Hindlimb muscle (tissue), 1 donor: Measurements from ENCODE around the gene CNOT4. TPM values are rescaled to one million over a fixed set of nuclear protein-coding genes. Genes with fewer than 3 reads are reported as not detected.

Source experiments
- DNase-seq: peaks from one replicate; pipeline ENCODE4 v3.0.0-alpha.2; 2013
- polyA plus RNA-seq: library from polyadenylated mRNA; unstranded; fragments of 120-200 nt; gene quantifications from one replicate; pipeline ENCODE4 v1.2.1, GENCODE V29; 2013; ENCODE audit not compliant: insufficient read length

The CNOT4 gene, protein sequence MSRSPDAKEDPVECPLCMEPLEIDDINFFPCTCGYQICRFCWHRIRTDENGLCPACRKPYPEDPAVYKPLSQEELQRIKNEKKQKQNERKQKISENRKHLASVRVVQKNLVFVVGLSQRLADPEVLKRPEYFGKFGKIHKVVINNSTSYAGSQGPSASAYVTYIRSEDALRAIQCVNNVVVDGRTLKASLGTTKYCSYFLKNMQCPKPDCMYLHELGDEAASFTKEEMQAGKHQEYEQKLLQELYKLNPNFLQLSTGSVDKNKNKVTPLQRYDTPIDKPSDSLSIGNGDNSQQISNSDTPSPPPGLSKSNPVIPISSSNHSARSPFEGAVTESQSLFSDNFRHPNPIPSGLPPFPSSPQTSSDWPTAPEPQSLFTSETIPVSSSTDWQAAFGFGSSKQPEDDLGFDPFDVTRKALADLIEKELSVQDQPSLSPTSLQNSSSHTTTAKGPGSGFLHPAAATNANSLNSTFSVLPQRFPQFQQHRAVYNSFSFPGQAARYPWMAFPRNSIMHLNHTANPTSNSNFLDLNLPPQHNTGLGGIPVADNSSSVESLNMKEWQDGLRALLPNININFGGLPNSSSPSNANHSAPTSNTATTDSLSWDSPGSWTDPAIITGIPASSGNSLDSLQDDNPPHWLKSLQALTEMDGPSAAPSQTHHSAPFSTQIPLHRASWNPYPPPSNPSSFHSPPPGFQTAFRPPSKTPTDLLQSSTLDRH
- polyA plus RNA-seq, result 25.2 TPM

DNA sequence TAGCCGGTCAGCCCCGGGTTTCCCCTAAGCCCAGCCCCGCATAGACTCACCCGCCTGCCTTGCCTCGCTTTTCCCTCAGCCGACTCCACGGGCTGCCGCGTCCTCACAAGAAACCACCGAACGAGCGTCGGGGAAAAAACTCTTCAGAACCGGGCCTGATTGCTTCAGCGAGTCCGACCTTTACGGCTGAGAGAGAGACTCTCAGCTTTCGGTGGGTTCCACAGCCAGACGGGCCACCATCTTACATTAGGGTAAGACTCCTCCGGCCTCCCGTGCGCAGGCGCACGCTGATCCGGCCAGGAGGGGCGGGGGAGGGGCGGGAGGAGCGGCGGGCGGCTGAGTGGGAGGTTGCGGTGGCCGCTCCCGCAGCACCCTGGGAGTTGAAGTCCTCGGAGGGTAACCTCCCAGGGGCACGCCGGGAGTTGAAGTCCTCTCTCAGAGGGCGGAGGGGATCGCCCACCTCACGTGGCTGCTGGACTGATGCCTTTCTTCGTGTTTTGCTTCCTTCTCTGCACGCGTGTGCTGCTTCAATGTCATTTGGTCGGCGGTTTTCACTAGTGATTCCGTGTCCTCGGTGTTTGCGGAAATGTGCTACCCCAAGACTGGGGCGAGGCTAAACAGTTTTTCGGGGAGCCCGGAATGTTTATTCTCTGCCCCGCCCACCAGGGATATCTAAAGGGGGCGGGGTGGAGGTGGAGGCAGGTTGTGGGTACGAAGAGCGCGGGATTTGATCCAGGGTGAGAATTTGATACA is at the start of gene CNOT4:
Gene CNOT4 (minus strand): TSS at position 264 of the 753 bp plus-strand sequence. CDS start 71,771 bp downstream, outside the sequence.
- DNase-seq, result peak; percentile 97

DNA sequence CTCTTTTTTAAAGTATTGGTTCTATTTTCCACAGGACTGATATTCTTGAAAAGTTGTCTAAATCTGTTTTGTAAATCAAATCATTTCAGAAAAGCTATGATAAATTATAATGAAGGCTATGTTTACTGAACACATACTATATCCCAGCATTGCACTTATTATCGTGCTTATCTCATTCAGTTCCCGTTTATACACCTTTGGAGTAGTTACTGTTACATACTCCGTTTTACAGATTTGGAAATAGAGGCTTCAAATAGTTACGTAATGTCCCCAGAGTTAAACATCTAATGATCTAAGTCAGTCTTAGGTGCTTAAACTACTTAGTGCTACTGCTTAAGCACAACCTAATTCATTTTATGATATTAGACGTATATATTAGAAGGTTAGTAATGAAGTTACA is 49.0 kb upstream of the CNOT4 start:
- DNase-seq, result no peak

DNA sequence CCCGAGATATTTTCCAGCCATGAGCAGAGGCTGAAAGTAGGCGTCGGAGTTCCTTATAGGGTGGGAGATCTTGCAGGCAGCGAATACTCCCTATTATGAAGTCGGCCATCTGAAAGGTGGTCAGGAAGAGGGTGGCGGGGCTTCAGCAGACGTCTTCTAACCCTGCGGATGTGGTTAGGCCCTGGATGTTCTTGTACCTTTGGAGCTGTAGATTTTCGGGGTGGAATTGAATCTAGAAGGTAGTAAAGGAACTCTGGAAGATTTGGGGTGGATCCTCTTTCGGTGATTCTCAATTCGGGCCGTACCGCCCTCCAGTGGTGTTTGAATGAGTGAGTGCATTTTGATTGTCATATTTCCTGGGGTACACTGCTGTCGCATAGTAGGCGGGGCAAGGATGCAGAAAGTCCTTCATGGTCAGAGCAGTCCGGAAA is 48.5 kb upstream of the CNOT4 start:
- DNase-seq, result peak; percentile 68

DNA sequence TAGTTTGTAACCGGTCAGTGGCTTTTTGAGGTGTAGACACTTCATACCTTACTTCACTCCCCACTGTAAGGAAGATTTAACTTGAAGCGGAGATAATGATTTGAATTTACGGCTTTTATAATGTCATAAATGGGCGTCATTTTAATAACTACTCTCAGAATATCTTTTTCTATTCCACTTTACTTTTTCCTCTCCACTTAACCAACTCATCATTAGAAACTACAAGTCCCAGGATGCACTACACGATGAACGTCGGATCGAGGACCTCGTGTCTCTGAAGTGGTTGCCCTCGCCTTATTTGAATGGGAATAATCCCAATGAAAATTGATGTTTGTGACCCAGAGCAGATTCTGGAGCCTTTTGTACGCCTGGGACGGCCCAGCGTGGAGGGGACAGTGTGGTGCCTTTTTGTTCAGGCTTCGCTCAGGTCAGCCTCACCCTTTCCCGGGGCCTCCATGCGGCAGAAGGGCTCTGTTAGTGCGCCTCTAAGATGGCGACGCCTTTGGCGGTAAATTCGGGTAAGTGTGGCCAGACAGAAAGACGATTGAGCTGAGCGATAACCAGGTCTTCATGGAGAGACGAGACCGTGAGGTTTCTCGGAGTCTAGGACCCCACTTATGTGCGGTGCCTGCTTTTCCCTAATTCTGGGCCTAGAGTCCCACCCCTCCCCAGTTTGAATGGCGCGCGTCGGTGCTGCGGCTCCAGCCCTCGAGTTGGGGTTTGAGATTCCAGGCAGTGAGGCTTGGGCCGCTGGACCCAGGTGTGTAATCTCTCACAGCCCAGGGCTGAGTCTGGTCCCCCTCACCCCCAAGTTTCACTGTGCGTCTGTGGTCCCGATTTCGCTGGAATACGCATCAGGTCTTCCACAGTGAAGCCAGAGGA is 47.8 kb upstream of the CNOT4 start, which contains the start of gene NUP205:
Gene NUP205 (plus strand): TSS at position 463 of the 882 bp plus-strand sequence. CDS start 28 bp downstream, at position 491.
- DNase-seq, result peak; percentile 86

DNA sequence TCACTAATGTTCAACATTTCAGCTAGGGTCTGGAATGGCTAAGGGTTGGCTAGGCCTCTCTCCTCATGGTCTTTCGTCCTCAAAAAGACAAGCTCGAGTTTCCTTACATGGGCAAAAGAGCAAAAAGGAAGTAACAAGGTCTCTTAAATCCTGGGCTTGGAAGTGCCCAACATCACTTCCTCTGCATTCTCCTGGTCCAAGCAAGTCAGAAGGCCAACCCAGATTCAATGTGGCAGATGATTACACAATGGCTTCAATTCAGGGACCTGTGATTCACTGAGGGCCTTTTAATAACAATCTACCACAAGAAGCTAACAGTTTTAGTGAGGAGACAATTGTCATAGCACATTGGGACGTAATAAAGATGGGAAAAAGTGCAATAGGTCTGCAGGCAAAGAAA is 43.4 kb upstream of the CNOT4 start:
- DNase-seq, result no peak

DNA sequence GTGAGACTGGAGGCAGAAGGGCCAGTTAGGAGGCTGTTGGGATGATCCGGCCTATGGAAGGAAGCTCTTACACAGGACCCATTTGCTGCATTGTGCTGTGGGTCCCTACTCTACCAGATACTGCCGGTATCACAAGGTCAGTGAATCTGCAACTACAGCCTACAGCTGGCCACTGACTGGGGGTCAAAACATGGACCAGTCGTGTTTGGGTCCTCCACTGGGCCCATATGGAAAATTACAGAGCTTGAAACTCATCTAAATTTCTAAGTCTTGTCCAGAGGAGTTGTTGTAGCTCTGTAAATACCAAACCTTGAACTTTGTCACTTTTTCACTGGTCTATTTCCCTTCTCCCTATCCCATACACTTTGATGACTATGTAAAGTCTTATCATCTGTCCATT is 42.2 kb upstream of the CNOT4 start:
- no peak for DNase-seq

DNA sequence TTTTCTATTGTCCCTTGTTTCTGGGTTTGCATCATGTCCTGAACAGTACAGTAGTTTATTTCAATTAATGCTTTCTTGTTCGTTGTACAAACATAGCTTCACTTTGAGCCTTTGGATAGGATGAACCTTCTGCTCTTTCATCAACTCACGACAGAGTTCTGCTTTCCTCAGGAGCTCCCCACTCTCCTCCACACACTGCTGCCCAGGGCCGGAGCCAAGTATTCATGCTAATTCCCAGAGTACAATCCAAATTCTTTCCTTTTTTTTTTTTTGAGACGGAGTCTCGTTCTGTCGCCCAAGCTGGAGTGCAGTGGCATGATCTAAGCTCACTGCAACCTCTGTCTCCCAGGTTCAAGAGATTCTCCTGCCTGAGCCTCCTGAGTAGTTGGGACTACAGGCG is 40.3 kb upstream of the CNOT4 start:
- no peak for DNase-seq

DNA sequence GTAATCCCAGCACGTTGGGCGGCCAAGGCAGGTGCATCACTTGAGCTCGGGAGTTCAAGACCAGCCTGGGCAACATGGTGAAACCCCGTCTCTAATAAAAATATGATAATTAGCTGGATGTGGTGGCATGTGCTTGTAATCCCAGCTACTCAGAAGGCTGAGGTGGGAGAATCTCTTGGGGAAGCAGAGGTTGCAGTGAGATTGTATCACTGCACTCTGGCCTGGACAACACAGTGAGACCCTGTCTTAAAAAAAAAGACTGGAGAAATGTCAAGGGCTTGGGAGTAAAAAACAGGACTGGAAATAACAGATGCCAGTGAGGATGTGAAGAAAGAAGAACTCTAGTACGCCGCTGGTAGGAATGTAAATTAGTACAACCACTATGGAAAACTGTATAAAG is 31.1 kb upstream of the CNOT4 start:
- DNase-seq, result no peak

DNA sequence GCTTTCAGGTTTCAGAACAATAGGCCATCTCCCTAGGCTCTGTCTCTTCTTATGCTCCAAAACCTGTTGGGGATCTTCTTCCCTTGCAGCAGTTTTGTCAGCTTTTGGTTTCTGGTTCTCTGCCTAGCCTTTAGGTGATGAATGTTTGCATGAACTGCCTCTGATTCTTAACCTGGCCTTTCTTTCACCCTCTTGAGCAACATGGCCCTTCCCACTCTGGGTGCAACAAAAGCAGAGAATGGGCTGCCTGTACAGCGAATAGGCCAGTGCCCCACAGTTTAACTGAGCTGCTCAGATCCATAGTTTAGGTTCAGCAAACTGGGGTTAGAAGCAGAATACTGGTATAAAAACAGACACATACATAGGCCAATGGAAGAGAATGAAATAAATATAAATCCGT is 29.7 kb upstream of the CNOT4 start:
- no peak for DNase-seq

DNA sequence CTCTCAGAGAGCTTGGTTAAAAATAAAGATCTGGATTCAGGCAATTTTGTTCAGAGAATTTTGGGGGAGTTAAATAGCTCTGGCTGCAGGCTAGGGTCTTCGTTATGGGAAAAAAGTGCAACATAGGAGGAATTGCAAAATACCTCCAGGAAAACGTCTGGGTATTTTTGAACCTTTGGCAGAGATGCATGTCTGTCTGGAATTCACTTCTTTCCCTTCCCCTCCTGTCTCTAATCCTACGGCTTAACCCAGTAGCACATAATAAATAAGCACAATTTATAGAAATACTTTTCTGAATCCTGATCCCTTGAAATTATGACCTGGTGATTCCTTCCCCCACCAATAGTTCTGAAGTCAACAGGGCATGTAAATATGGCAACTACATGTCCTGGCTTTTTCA is 28.5 kb upstream of the CNOT4 start:
- peak; percentile 23 for DNase-seq

DNA sequence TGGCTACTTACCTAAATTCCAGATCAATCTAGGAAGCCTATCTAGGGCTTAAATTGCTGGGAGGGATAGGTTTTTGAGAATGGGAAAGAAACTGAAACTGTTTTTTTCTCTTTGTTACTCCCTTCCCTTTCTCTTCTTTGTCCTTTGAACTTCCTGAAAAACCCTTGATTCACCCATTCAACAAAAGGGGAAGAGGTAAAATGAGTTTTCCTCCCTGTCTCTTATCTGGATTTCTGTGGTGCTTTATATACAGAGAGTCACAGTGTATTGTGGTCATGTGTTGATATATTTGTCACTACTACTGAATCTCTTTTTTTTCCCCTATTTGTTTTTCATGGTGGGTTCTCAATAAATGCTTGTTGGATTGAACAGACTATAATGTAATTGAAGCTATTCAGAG is 28.0 kb upstream of the CNOT4 start:
- no peak for DNase-seq

DNA sequence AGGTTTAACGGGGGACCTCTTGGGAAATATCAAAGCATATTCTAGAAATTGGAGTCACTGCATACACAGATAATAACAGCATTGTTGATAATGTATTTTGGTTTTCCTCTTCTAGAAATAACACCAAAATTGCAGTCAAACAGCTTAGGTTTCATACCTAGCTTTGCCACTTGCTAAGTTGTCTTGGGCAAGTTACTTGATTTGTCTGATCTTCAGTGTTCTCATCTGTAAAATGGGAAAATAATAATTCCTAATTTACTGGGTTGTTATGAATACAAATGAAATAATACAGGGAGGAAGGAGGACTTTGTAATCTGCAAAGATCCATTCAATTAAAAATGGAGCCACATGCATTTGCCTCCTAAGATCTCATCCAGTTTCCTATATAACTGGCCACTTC is 27.6 kb upstream of the CNOT4 start:
- no peak for DNase-seq

DNA sequence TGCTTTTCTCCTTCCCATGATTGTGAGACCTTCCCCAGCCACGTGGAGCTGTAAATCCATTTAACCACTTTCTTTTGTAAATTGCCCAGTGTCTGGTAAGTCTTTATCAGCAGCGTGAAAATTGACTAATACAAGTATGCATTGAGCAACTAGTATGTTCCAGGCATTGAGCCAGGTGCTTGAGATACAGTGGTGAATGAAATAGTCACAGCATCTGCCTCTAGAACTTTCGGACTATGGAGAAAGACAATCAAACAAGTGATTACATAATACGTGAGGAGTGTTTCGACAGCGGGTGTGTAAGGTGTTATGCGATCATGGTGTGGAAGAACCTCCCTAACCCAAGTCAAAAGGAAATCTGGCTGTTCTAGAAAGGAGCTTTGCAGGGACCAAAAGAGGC is 26.2 kb upstream of the CNOT4 start:
- no peak for DNase-seq

DNA sequence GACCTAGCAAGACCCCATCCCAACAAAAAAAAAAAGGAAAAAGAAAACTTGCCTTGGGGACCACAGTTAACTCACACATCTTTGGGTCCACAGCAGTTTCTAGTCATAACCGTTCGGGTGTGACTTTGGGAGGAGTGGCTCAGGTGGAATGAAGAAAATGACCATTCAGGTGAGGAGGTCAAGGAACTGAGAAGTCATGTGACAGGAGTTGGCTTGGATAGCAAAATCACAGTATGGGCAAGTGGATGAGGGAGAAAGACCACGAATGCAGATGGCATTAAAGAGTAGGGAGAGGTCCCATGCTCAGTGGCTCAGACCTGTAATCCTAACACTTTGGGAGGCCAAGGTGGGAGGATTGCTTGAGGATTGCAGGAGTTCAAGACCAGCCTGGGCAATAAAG is 17.1 kb upstream of the CNOT4 start:
- DNase-seq, result no peak

DNA sequence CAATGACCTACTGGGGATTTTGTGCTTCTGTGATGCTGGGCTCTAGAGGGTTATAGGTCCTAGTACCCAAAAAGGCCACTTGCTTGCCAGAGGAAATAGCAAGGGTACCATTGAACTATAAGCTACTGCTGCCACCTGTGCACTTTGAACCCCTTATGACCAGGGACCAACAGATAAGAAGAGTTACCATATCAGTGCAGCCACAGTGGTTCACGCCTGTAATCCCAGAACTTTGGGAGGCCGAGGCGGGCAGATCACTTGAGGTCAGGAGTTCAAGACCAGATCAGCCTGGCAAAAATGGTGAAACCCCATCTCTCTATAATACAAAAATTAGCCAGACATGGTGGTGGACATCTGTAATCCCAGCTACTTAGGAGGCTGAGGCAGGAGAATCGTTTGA is 15.5 kb upstream of the CNOT4 start:
- DNase-seq, result no peak

DNA sequence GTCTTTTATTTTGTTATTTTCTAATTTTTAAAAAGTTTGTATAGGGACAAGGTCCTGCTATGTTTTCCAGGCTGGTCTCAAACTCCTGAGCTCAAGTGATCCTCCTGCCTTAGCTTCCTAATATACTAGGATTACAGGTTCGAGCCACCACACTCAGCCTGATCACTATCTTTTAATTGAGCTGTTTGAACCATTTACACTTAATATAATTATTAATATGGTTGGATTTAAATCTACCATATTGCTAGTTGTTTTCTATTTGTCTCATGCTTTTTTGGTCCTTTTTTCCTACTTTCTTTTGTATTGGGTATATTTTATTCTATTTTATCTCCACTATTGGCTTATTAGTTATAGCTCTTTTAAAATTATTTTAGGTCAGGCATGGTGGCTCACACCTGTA is 13.2 kb upstream of the CNOT4 start:
- DNase-seq, result no peak

DNA sequence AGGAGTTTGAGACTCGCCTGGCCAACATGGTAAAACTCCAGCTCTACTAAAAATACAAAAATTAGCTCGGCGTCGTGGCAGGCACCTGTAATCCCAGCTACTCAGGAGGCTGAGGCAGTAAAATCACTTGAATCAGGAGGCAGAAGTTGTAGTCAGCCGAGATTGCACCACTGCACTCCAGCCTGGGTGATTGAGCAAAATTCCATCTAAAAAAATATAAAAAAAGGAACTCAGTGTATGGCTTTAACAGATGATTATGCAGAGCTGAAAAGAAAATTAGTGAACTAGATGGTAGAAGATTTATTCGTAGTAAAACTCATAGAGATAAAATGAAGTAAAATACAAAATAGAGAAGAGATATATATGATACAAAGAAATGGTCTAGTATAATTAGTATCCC is 12.6 kb upstream of the CNOT4 start:
- no peak for DNase-seq

DNA sequence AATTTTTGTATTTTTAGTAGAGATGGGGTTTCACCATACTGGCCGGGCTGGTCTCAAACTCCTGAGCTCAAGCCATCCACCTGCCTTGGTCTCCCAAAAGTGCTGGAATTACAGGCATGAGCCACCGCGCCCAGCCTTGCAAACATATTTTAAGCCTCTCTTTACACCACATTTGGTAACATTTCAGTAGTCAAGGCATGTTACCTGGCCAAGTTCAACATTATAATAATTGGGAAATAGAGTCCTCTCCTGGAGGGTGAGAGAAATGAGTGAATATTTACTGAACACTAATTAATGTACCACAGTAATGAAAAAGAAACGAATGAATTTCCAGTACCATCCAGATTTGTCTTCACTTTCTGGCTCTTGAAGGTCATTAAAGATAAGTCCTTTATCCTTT is 10.0 kb upstream of the CNOT4 start:
- DNase-seq, result no peak

DNA sequence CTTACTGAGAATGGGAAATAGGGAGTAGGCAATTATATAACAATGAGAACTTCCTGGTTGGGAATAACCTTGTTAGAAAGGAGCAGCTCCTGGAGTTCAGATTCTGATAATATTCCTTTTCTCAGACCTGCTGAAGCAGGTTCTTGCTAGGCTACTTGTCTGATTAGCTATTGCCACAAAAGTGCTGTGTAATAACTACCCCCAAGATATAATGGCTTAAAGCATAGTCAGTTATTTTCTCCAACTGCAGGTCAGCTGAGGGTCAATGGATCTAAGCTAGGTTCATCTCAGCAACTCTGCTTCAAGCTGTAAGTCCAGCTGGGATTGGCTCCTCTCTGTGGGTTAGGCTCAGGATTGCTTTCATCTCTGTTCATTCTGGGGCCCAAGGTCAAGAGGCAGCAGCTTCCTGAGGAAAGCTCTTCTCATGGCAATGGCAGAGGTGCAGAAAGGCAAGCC is 9.4 kb upstream of the CNOT4 start:
- DNase-seq, result no peak

DNA sequence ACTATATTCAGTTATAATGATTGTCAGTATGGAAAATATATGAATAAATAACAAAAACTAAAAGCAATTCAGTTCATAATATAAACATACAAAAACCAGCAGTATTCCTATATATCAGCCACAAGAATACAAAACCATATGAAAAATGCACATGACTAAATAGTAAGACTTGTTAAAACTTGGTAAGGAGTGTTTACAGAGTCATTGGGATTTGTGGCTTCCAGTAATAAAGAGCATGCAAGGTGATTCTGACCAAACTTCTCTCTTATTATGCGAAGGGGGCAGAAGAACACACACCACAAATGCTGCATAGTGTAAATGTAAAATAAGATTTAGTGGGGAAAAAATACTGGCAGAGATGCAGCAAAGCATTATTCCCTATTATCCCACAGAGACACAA is 8.8 kb upstream of the CNOT4 start:
- DNase-seq, result no peak

DNA sequence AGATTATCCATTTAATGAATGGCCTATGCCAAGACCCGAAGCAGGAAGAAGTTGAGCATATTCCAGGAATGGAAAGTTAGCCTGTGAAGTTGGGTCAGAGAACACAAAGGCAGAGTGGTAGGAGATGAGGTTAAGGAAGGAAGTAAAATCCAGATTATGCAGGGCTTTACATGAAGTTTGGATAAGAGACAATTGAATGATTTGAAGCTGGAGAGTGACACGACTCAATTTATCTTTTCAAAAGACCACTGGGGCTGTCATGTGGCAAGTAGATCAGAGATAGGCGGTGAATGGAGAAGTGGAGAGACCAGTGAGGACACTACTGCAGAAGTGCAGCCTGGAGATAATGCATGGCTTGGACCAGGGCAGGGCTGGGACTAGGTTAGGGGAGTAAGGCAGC is 7.2 kb upstream of the CNOT4 start:
- DNase-seq, result no peak

DNA sequence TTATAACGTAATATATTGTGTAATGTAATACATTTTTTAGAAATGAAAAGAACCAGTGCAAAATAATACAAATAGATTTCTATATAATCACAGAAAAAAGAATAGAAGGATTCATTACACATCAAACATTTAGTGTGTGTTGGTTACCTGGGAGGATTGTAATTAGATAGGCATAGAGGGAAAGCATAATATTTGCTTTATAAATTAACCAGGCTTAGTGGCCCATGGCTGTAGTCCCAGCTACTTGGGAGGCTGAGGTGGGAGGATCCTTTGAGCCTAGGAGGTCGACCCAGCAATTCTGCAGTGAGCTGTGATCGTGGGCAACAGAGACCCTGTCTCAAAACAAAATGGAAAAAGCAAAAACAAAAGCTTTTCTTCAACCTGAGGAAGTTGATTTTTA is 5.0 kb upstream of the CNOT4 start:
- DNase-seq, result no peak
